ENCODE data around the gene MAGI2. TPM values are rescaled to one million over a fixed set of nuclear protein-coding genes. Genes with fewer than 3 reads are reported as not detected.

MAGI2 gene
- total RNA-seq, 1 donor from 2014 or later, result 2.5 TPM

DNA sequence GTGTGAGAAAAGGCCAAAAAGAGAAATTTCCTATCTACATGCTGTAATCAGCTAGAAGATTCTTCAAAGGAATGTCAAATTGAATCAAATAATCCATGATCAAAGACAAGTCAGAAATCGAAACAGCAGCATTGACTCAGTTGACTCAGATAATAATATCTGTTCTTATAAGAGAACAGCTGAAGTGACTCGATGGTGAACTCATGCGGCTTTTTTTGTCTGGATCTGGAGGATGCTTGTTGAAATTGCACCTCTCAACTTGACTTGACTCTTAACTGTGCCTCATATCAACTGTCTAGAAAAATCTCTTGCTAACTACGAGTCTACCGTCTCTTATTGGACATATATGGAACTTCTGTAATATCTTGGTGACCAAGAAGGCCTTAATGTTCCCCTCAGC lies 1055.4 kb downstream of the MAGI2 start:
- Histone ChIP-seq H3K4me3 (ENCODE audit: low read depth, low read length) (no peak overlapping the region), H3K27me3 (ENCODE audit: control insufficient read depth, insufficient read depth, low read length) (no peaks in the 10 kb centered on the region), H3K36me3 (ENCODE audit: control insufficient read depth, insufficient read depth, low read length) (no peaks in the 10 kb centered on the region)
- TF ChIP-seq, protein P1, sequence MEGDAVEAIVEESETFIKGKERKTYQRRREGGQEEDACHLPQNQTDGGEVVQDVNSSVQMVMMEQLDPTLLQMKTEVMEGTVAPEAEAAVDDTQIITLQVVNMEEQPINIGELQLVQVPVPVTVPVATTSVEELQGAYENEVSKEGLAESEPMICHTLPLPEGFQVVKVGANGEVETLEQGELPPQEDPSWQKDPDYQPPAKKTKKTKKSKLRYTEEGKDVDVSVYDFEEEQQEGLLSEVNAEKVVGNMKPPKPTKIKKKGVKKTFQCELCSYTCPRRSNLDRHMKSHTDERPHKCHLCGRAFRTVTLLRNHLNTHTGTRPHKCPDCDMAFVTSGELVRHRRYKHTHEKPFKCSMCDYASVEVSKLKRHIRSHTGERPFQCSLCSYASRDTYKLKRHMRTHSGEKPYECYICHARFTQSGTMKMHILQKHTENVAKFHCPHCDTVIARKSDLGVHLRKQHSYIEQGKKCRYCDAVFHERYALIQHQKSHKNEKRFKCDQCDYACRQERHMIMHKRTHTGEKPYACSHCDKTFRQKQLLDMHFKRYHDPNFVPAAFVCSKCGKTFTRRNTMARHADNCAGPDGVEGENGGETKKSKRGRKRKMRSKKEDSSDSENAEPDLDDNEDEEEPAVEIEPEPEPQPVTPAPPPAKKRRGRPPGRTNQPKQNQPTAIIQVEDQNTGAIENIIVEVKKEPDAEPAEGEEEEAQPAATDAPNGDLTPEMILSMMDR (IDR thresholded peaks at IDR 0.05; ENCODE audit: insufficient read depth, low read length, poor library complexity, severe bottlenecking), result no peak
- no peak for DNase-seq (ENCODE audit: low read depth)

DNA sequence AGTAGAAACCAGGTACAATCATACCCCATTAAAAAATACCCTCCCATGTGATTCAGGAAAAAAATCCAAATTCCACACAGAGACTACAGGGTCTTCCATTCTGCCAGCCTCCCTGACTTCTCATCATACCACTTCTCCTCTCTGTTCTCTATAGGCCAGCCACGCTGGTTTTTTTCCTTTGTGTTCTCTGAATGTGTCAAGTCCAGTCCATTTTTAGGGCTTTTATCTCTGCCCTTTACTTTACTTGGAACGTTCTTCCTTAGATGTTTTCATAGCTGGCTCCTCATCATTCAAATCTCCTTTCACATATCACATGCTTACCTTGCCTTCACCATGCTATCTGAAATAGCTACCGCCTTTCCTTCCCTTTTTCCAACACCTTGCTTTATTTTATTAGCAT lies 1057.3 kb downstream of the MAGI2 start:
- H3K4me3 ChIP-seq (ENCODE audit: low read depth, low read length), result no peak overlapping the region
- no peaks in the 10 kb centered on the region for H3K27me3 ChIP-seq (ENCODE audit: control insufficient read depth, insufficient read depth, low read length)
- TF ChIP-seq, protein P1 (IDR thresholded peaks at IDR 0.05; ENCODE audit: insufficient read depth, low read length, poor library complexity, severe bottlenecking), result no peak
- no peak for DNase-seq (ENCODE audit: low read depth)
- H3K36me3 ChIP-seq (ENCODE audit: control insufficient read depth, insufficient read depth, low read length), result no peaks in the 10 kb centered on the region

DNA sequence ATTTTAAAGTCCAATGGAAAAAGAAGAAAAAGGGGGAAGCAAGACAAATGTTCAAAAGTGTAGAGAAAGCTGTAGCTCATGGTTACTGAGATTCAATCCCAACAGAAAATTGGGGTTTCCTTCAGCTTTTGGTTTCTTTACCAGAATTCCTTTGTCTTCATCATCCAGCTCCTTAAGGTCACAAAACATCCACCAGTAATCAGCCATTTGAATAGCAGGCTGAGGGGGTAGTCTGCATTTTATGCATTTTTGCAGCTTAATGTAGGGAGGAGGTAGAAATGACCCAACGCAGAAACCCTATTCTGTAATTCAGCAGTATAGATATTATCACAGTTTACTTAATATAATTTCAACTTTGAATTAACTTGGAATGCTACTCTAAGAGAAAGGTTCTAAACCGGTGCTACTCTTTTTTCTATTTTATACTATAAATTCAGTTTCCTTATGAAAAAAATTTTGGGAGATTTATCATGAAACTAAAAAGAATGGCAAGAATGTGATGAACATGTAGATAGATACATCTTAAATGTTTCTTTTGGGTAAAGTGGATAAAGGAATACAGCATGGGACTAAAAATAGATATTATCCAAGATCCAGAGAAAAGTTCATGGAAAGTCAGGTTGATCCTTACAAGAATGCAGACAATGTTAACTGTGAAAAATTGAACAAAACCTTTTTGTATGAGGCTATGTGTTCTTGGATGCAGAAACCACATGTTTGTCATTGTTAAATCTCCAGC lies 1058.0 kb downstream of the MAGI2 start:
- no peaks in the 10 kb centered on the region for H3K36me3 ChIP-seq (ENCODE audit: control insufficient read depth, insufficient read depth, low read length)
- TF ChIP-seq, protein P1 (IDR thresholded peaks at IDR 0.05; ENCODE audit: insufficient read depth, low read length, poor library complexity, severe bottlenecking), result no peak
- no peaks in the 10 kb centered on the region for H3K27me3 ChIP-seq (ENCODE audit: control insufficient read depth, insufficient read depth, low read length)
- no peak for DNase-seq (ENCODE audit: low read depth)
- H3K4me3 ChIP-seq (ENCODE audit: low read depth, low read length), result no peak overlapping the region

DNA sequence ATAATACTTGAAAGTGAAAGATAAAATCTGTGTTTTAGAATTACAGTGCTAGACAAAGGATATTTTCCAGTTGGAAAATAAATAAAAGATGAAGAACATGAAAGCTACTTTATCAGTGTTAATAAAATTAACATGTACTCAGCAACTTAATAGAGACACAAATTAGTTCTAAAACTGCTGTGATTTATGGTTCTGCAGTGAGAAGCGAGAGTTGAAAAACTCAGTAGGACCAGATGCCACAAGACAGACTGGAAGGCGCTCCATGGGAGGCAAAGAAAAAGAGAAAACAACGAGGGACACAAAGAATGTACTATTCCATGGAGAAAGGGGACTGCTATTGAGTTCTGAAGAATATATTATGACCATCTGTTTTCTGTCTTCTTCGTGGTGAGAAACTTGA lies 1064.4 kb downstream of the MAGI2 start:
- no peaks in the 10 kb centered on the region for H3K36me3 ChIP-seq (ENCODE audit: control insufficient read depth, insufficient read depth, low read length)
- no peak overlapping the region for H3K4me3 ChIP-seq (ENCODE audit: low read depth, low read length)
- TF ChIP-seq, protein P1 (IDR thresholded peaks at IDR 0.05; ENCODE audit: insufficient read depth, low read length, poor library complexity, severe bottlenecking), result no peak
- no peaks in the 10 kb centered on the region for H3K27me3 ChIP-seq (ENCODE audit: control insufficient read depth, insufficient read depth, low read length)
- no peak for DNase-seq (ENCODE audit: low read depth)

DNA sequence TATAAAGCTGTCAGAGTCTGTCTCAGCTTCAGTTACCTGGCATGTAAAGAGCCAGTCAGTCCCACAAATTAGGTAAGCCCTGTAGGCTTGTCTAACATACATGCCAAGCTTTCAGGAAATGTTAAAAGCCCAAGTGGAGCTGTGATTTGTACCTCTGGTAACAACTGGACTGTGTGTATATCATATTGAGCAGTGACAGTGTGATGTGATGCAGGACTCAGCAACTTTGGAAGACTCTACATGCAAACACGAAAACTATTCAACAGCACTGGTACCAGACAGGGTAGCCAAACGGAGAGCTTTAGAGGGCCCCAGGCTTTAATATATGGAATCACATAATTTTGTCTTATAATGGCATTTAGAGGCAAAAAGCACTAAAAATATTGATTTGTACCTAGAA lies 1066.9 kb downstream of the MAGI2 start:
- H3K36me3 ChIP-seq (ENCODE audit: control insufficient read depth, insufficient read depth, low read length), result no peaks in the 10 kb centered on the region
- no peak for DNase-seq (ENCODE audit: low read depth)
- no peaks in the 10 kb centered on the region for H3K27me3 ChIP-seq (ENCODE audit: control insufficient read depth, insufficient read depth, low read length)
- TF ChIP-seq, protein P1 (IDR thresholded peaks at IDR 0.05; ENCODE audit: insufficient read depth, low read length, poor library complexity, severe bottlenecking), result no peak
- H3K4me3 ChIP-seq (ENCODE audit: low read depth, low read length), result no peak overlapping the region

Measured in kidney epithelial cell (primary cell).